NB4 (cell line): ENCODE measurements around the gene KL.

Experiments
- CTCF ChIP-seq: IDR thresholded peaks from one replicate; pipeline ENCODE4 v1.5.1; 2012; ENCODE audit warnings: low read depth, low read length
- MAX ChIP-seq: IDR thresholded peaks from 2 replicates; pipeline ENCODE4 v1.6.1; 2011; ENCODE audit warnings: low read depth, low read length
- POLR2A ChIP-seq: IDR thresholded peaks from 2 replicates; pipeline ENCODE4 v1.6.1; 2011; ENCODE audit warnings: mild to moderate bottlenecking; ENCODE audit not compliant: insufficient read length; ENCODE audit errors: extremely low read depth

GRCh38 chr13:33050161-33050560, 33.9 kb downstream of the KL start:
- TF ChIP-seq CTCF (no peak), POLR2A (no peak), MAX (no peak)
